GM23338 (cell line): ENCODE results near the gene SORCS2. TPM values are rescaled to one million over a fixed set of nuclear protein-coding genes. Genes with fewer than 3 reads are reported as not detected.

Source experiments
- ATAC-seq: fragments of 200-7000 bp; cut with Tn5 transposase; 3 replicates; pipeline ENCODE4 v1.9.1; 2020
- DNase-seq: peaks from one replicate; pipeline ENCODE4 v3.0.0-alpha.2; 2015; ENCODE audit warnings: low spot score
- H2AFZ ChIP-seq: fragments of 200-600 bp; sonication (generic); 2 replicates; pipeline ENCODE4 v1.8.0; 2016; ENCODE audit warnings: antibody characterized with exemption, mild to moderate bottlenecking, moderate library complexity
- H3F3A ChIP-seq: fragments of 200-600 bp; sonication (generic); replicated peaks from 2 replicates; pipeline ENCODE4 v1.8.0; 2017; ENCODE audit warnings: antibody characterized with exemption, mixed run types, low read depth
- H3K27ac ChIP-seq: fragments of 200-600 bp; sonication (generic); 2 replicates; pipeline ENCODE4 v1.6.1; 2016; ENCODE audit warnings: low read depth
- H3K27me3 ChIP-seq: fragments of 200-600 bp; sonication (generic); 2 replicates; pipeline ENCODE4 v1.8.0; 2016; ENCODE audit warnings: mild to moderate bottlenecking, mixed run types, moderate library complexity; ENCODE audit not compliant: insufficient read depth
- H3K36me3 ChIP-seq: fragments of 200-600 bp; sonication (generic); 2 replicates; pipeline ENCODE4 v1.8.0; 2016; ENCODE audit warnings: mild to moderate bottlenecking; ENCODE audit not compliant: insufficient read depth
- H3K4me1 ChIP-seq: fragments of 200-600 bp; sonication (generic); 2 replicates; pipeline ENCODE4 v1.8.0; 2016; ENCODE audit warnings: mild to moderate bottlenecking, moderate library complexity; ENCODE audit not compliant: insufficient read depth
- H3K4me2 ChIP-seq: fragments of 200-600 bp; sonication (generic); 2 replicates; pipeline ENCODE4 v1.7.1; 2017; ENCODE audit warnings: mixed run types
- H3K4me3 ChIP-seq: fragments of 200-600 bp; sonication (generic); 2 replicates; pipeline ENCODE4 v1.6.1; 2016; ENCODE audit warnings: mixed run types
- H3K79me2 ChIP-seq: fragments of 200-600 bp; sonication (generic); replicated peaks from 2 replicates; pipeline ENCODE4 v1.8.0; 2017; ENCODE audit warnings: mild to moderate bottlenecking; ENCODE audit not compliant: insufficient read depth
- H3K9me2 ChIP-seq: fragments of 200-600 bp; sonication (generic); 2 replicates; pipeline ENCODE4 v1.8.0; 2017; ENCODE audit not compliant: insufficient read depth
- H4K20me1 ChIP-seq: fragments of 200-600 bp; sonication (generic); replicated peaks from 2 replicates; pipeline ENCODE4 v1.8.0; 2017; ENCODE audit warnings: mild to moderate bottlenecking; ENCODE audit not compliant: insufficient read depth
- H3K27ac Mint-ChIP-seq: 2 replicates; pipeline ENCODE4 v1.8.0; 2020; ENCODE audit warnings: inconsistent platforms, mild to moderate bottlenecking, moderate library complexity, mixed read lengths
- H3K27me3 Mint-ChIP-seq: 3 replicates; pipeline ENCODE4 v1.8.0; 2022; ENCODE audit warnings: low read depth, mild to moderate bottlenecking, moderate library complexity, mixed read lengths, inconsistent platforms; ENCODE audit not compliant: insufficient read depth, poor library complexity
- H3K36me3 Mint-ChIP-seq: 3 replicates; pipeline ENCODE4 v1.8.0; 2021; ENCODE audit warnings: low read depth, mild to moderate bottlenecking, inconsistent platforms, moderate library complexity, mixed read lengths
- H3K4me1 Mint-ChIP-seq: 3 replicates; pipeline ENCODE4 v1.8.0; 2020; ENCODE audit warnings: mild to moderate bottlenecking, inconsistent platforms, mixed read lengths
- H3K4me3 Mint-ChIP-seq: 3 replicates; pipeline ENCODE4 v1.8.0; 2021; ENCODE audit warnings: moderate library complexity, mild to moderate bottlenecking, inconsistent platforms, mixed read lengths
- H3K9me3 Mint-ChIP-seq: 3 replicates; pipeline ENCODE4 v1.8.0; 2020; ENCODE audit warnings: moderate library complexity, mild to moderate bottlenecking, inconsistent platforms, mixed read lengths
- CREB1 ChIP-seq: fragments of 250-450 bp; sonication (Bioruptor Pico); IDR thresholded peaks from 2 replicates; pipeline ENCODE4 v1.5.0; 2020; ENCODE audit warnings: low read depth, mild to moderate bottlenecking, moderate library complexity
- CTCF ChIP-seq, 2 experiments: fragments of 200-600 bp in 1 of 2; sonication (generic) in 1 of 2; conservative IDR thresholded peaks; 2 replicates each; pipeline versions ENCODE4 v1.5.1 to v1.6.1; 2016 to 2017; ENCODE audit warnings: antibody characterized with exemption in 2 of 2, low read depth in 2 of 2, mild to moderate bottlenecking in 2 of 2, moderate library complexity in 1 of 2
- EZH2 ChIP-seq: fragments of 200-600 bp; sonication (generic); IDR thresholded peaks from one replicate; pipeline ENCODE4 v1.8.0; 2017; ENCODE audit warnings: antibody characterized with exemption, mild to moderate bottlenecking, low read depth; ENCODE audit not compliant: unreplicated experiment
- EZH2phosphoT487 ChIP-seq: fragments of 200-600 bp; sonication (generic); IDR thresholded peaks from one replicate; pipeline ENCODE4 v1.8.1; 2018; ENCODE audit warnings: antibody characterized with exemption; ENCODE audit not compliant: unreplicated experiment
- JUNB ChIP-seq: IDR thresholded peaks from one replicate; pipeline ENCODE4 v1.6.1; 2016; ENCODE audit warnings: antibody characterized with exemption; ENCODE audit not compliant: unreplicated experiment
- NANOG ChIP-seq: IDR thresholded peaks from 2 replicates; pipeline ENCODE4 v1.6.1; 2016; ENCODE audit warnings: antibody characterized with exemption, borderline replicate concordance
- ZNF114 ChIP-seq: fragments of 250-450 bp; sonication (Bioruptor Pico); IDR thresholded peaks from 2 replicates; pipeline ENCODE4 v1.5.0; 2020; ENCODE audit warnings: mild to moderate bottlenecking, moderate library complexity
- ZNF331 ChIP-seq: fragments of 250-450 bp; sonication (Bioruptor Pico); IDR thresholded peaks from 2 replicates; pipeline ENCODE4 v1.5.0; 2020; ENCODE audit warnings: low read depth, mild to moderate bottlenecking, moderate library complexity
- polyA plus RNA-seq: library from polyadenylated mRNA; unstranded; fragments of >200 nt; fragmentation: Nextera tagmentation; extraction: Ambion mirVana; gene quantifications from 2 replicates; pipeline ENCODE4 v1.2.1, GENCODE V29; 2016
- total RNA-seq: library from RNA; depleted of rRNA; stranded (reverse); fragments of >200 nt; shearing (Covaris generic); gene quantifications from 2 replicates; pipeline ENCODE4 v1.2.3, GENCODE V29; 2014
- TF ChIP-seq, protein P1 (sequence below): IDR thresholded peaks from one replicate; pipeline ENCODE4 v1.6.1; 2018; ENCODE audit warnings: antibody characterized with exemption; ENCODE audit not compliant: unreplicated experiment
- TF ChIP-seq, protein P2 (sequence below): IDR thresholded peaks from 2 replicates; pipeline ENCODE4 v1.6.1; 2016; ENCODE audit warnings: antibody characterized with exemption
- TF ChIP-seq, protein P3 (sequence below): fragments of 250-450 bp; sonication (Bioruptor Pico); IDR thresholded peaks from 2 replicates; pipeline ENCODE4 v1.5.0; 2020; ENCODE audit warnings: mild to moderate bottlenecking, moderate library complexity

Gene SORCS2
- total and polyA plus RNA-seq, 2 experiments from 2014 or later = 0.47 to 2.4 TPM

- TF ChIP-seq JUNB = no peak
- TF ChIP-seq CTCF (conservative IDR thresholded peaks at IDR 0.05; ENCODE audit: low read depth in 2 of 2) = no peak
- TF ChIP-seq, protein P1, sequence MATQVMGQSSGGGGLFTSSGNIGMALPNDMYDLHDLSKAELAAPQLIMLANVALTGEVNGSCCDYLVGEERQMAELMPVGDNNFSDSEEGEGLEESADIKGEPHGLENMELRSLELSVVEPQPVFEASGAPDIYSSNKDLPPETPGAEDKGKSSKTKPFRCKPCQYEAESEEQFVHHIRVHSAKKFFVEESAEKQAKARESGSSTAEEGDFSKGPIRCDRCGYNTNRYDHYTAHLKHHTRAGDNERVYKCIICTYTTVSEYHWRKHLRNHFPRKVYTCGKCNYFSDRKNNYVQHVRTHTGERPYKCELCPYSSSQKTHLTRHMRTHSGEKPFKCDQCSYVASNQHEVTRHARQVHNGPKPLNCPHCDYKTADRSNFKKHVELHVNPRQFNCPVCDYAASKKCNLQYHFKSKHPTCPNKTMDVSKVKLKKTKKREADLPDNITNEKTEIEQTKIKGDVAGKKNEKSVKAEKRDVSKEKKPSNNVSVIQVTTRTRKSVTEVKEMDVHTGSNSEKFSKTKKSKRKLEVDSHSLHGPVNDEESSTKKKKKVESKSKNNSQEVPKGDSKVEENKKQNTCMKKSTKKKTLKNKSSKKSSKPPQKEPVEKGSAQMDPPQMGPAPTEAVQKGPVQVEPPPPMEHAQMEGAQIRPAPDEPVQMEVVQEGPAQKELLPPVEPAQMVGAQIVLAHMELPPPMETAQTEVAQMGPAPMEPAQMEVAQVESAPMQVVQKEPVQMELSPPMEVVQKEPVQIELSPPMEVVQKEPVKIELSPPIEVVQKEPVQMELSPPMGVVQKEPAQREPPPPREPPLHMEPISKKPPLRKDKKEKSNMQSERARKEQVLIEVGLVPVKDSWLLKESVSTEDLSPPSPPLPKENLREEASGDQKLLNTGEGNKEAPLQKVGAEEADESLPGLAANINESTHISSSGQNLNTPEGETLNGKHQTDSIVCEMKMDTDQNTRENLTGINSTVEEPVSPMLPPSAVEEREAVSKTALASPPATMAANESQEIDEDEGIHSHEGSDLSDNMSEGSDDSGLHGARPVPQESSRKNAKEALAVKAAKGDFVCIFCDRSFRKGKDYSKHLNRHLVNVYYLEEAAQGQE = no peak
- TF ChIP-seq, protein P2, sequence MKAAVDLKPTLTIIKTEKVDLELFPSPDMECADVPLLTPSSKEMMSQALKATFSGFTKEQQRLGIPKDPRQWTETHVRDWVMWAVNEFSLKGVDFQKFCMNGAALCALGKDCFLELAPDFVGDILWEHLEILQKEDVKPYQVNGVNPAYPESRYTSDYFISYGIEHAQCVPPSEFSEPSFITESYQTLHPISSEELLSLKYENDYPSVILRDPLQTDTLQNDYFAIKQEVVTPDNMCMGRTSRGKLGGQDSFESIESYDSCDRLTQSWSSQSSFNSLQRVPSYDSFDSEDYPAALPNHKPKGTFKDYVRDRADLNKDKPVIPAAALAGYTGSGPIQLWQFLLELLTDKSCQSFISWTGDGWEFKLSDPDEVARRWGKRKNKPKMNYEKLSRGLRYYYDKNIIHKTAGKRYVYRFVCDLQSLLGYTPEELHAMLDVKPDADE = no peak
- TF ChIP-seq ZNF331 (CRISPR knock-in tag) = no peak
- no peak for TF ChIP-seq ZNF114 (CRISPR knock-in tag)
- TF ChIP-seq, protein P3, sequence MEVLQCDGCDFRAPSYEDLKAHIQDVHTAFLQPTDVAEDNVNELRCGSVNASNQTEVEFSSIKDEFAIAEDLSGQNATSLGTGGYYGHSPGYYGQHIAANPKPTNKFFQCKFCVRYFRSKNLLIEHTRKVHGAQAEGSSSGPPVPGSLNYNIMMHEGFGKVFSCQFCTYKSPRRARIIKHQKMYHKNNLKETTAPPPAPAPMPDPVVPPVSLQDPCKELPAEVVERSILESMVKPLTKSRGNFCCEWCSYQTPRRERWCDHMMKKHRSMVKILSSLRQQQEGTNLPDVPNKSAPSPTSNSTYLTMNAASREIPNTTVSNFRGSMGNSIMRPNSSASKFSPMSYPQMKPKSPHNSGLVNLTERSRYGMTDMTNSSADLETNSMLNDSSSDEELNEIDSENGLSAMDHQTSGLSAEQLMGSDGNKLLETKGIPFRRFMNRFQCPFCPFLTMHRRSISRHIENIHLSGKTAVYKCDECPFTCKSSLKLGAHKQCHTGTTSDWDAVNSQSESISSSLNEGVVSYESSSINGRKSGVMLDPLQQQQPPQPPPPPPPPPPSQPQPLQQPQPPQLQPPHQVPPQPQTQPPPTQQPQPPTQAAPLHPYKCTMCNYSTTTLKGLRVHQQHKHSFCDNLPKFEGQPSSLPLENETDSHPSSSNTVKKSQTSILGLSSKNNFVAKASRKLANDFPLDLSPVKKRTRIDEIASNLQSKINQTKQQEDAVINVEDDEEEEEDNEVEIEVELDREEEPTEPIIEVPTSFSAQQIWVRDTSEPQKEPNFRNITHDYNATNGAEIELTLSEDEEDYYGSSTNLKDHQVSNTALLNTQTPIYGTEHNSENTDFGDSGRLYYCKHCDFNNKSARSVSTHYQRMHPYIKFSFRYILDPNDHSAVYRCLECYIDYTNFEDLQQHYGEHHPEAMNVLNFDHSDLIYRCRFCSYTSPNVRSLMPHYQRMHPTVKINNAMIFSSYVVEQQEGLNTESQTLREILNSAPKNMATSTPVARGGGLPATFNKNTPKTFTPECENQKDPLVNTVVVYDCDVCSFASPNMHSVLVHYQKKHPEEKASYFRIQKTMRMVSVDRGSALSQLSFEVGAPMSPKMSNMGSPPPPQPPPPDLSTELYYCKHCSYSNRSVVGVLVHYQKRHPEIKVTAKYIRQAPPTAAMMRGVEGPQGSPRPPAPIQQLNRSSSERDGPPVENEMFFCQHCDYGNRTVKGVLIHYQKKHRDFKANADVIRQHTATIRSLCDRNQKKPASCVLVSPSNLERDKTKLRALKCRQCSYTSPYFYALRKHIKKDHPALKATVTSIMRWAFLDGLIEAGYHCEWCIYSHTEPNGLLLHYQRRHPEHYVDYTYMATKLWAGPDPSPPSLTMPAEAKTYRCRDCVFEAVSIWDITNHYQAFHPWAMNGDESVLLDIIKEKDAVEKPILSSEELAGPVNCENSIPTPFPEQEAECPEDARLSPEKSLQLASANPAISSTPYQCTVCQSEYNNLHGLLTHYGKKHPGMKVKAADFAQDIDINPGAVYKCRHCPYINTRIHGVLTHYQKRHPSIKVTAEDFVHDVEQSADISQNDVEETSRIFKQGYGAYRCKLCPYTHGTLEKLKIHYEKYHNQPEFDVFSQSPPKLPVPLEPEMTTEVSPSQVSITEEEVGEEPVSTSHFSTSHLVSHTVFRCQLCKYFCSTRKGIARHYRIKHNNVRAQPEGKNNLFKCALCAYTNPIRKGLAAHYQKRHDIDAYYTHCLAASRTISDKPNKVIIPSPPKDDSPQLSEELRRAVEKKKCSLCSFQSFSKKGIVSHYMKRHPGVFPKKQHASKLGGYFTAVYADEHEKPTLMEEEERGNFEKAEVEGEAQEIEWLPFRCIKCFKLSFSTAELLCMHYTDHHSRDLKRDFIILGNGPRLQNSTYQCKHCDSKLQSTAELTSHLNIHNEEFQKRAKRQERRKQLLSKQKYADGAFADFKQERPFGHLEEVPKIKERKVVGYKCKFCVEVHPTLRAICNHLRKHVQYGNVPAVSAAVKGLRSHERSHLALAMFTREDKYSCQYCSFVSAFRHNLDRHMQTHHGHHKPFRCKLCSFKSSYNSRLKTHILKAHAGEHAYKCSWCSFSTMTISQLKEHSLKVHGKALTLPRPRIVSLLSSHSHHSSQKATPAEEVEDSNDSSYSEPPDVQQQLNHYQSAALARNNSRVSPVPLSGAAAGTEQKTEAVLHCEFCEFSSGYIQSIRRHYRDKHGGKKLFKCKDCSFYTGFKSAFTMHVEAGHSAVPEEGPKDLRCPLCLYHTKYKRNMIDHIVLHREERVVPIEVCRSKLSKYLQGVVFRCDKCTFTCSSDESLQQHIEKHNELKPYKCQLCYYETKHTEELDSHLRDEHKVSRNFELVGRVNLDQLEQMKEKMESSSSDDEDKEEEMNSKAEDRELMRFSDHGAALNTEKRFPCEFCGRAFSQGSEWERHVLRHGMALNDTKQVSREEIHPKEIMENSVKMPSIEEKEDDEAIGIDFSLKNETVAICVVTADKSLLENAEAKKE (CRISPR knock-in tag) = no peak
- no peak for TF ChIP-seq CREB1
- TF ChIP-seq EZH2 = no peak
- TF ChIP-seq EZH2phosphoT487 = no peak
- no peak for TF ChIP-seq NANOG
- H3K79me2 ChIP-seq = no peaks in the 10 kb centered on the region
These were observed 32.4 kb upstream of the SORCS2 start for GRCh38 chr4:7159923-7160322.

More at GRCh38 chr4:7159923-7160322, 32.4 kb upstream of the SORCS2 start:
- Mint-ChIP-seq H3K9me3 (no peaks in the 10 kb centered on the region), H3K27ac (no peak overlapping the region), H3K4me3 (no peak overlapping the region), H3K36me3 (no peaks in the 10 kb centered on the region), H3K27me3 (peaks cover 14% of the 10 kb centered on the region), H3K4me1 (peaks cover 3% of the 10 kb centered on the region; the same call in 2 of the 3 replicates)
- no peak overlapping the region for H2AFZ ChIP-seq
- no peaks in the 10 kb centered on the region for H3K9me2 ChIP-seq
- no peaks in the 10 kb centered on the region for H3K4me1 ChIP-seq
- H3K4me2 ChIP-seq = no peak overlapping the region
- H3F3A ChIP-seq = no peaks in the 10 kb centered on the region
- H4K20me1 ChIP-seq = no peaks in the 10 kb centered on the region
- no peaks in the 10 kb centered on the region for H3K36me3 ChIP-seq
- no peak overlapping the region for H3K27ac ChIP-seq
- no peak overlapping the region for H3K4me3 ChIP-seq
- DNase-seq (no peak), ATAC-seq (no peak)
- no peaks in the 10 kb centered on the region for H3K27me3 ChIP-seq
